Vagina (tissue), 2 donors: ENCODE results near the gene TRPC4.

Source experiments
- POLR2A ChIP-seq, 2 donors: fragments of 450-650 bp; IDR thresholded peaks; one replicate each; pipeline ENCODE4 v1.6.1; 2017; ENCODE audit warnings: antibody characterized with exemption in 2 of 2, mild to moderate bottlenecking in 2 of 2, moderate library complexity in 2 of 2
- POLR2AphosphoS5 ChIP-seq, 2 donors: sonication (generic); formaldehyde crosslinking; IDR thresholded peaks; one replicate each; pipeline ENCODE4 v1.9.0; 2017; ENCODE audit warnings: antibody characterized with exemption in 2 of 2, mild to moderate bottlenecking in 2 of 2, low read depth in 1 of 2; ENCODE audit not compliant: insufficient read depth in 1 of 2
- TF ChIP-seq, protein P1 (sequence below), 3 experiments: fragments of 450-650 bp in 2 of 3; fragments of 200-600 bp in 1 of 3; sonication (generic) in 1 of 3; IDR thresholded peaks; one replicate each; pipeline ENCODE4 v1.5.1; 2017 to 2019; ENCODE audit warnings: antibody characterized with exemption in 3 of 3, mild to moderate bottlenecking in 2 of 3, moderate library complexity in 2 of 3

DNA sequence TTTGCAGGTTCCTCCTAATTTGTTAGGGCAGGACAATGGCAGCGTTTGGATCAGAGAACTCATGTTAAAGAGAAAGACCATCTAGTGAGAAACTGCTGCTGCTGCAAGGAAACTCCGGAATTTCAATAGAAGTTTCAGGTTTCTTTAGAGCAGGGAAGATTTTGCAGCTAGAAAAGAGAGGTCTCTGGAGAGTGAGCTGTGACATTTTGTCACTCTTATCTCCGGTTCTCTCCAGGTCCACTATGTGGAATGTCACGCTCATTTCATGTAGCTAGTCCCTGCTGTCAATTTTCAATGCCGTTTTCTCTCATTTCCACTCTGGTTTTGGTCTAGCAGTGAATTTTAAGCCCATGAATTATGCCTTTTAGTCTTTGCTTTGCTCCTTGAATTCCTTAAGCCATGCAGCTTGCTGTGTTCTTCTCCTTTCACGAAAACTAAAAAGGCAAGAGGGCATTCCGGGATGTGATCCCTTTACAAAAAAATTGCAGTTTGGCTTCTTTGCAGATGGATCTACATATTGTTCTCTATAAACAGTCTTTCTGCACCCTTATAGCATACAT lies 224.3 kb downstream of the TRPC4 start:
- TF ChIP-seq, protein P1, sequence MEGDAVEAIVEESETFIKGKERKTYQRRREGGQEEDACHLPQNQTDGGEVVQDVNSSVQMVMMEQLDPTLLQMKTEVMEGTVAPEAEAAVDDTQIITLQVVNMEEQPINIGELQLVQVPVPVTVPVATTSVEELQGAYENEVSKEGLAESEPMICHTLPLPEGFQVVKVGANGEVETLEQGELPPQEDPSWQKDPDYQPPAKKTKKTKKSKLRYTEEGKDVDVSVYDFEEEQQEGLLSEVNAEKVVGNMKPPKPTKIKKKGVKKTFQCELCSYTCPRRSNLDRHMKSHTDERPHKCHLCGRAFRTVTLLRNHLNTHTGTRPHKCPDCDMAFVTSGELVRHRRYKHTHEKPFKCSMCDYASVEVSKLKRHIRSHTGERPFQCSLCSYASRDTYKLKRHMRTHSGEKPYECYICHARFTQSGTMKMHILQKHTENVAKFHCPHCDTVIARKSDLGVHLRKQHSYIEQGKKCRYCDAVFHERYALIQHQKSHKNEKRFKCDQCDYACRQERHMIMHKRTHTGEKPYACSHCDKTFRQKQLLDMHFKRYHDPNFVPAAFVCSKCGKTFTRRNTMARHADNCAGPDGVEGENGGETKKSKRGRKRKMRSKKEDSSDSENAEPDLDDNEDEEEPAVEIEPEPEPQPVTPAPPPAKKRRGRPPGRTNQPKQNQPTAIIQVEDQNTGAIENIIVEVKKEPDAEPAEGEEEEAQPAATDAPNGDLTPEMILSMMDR (IDR thresholded peaks at IDR 0.05): no peak
- no peak for TF ChIP-seq POLR2A (IDR thresholded peaks at IDR 0.05)
- no peak for TF ChIP-seq POLR2AphosphoS5 (IDR thresholded peaks at IDR 0.05; ENCODE audit: insufficient read depth in 1 of 2, low read depth in 1 of 2)
